ENCODE data around the gene USP47. TPM values are rescaled to one million over a fixed set of nuclear protein-coding genes. Genes with fewer than 3 reads are reported as not detected.
A peak's percentile ranks its signal among the peaks of the same experiment; 100 is the strongest.

Gene USP47
- total RNA-seq, 1 experiment from 2014 or later = 45.9 TPM

DNA sequence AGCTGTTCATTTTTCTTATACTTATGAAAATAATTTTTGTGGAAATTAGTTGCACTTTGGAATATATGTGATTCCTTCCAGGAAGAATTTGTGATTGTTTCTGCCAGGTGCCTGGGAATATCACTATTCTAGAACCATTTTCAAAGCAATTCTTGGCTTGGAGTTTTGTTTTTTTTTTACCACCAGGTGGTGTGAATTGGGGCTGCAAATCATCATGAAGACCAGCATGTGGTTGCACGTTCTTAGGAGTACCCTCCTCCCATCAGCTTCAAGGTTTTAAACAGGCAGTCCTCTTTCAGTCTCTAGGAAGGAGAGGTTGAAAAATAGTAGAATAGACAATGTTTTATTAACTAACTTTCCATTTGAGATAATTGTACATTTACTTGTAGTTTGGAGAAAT is 25.9 kb downstream of the USP47 start:
- intact Hi-C loops (cut with micrococcal nuclease; ENCODE audit: unreplicated experiment) = no loop called here
- ChIA-PET POLR2A (ENCODE audit: low non-redundant PET) (no interaction called here), CTCF (no interaction called here)
- H3K27ac ChIP-seq (ENCODE audit: low read depth, low read length, poor library complexity, severe bottlenecking) = no peak overlapping the region
- H3K27me3 ChIP-seq (replicated peaks; ENCODE audit: insufficient read depth, low read depth, low read length, poor library complexity) = no peaks in the 10 kb centered on the region
- no peak for DNase-seq (ENCODE audit: low spot score)
- peaks cover 8% of the 10 kb centered on the region for H3K36me3 ChIP-seq (ENCODE audit: insufficient read depth, low read length, poor library complexity, severe bottlenecking)
- BruUV-seq (replicated peaks) = no TSS peak
- TF ChIP-seq EZH2 (IDR thresholded peaks at IDR 0.05; ENCODE audit: borderline replicate concordance, low read depth, low read length, poor library complexity, severe bottlenecking) (no peak), CTCF (conservative IDR thresholded peaks at IDR 0.05; ENCODE audit: low read depth, low read length) (no peak)
- H3K9me3 ChIP-seq (ENCODE audit: low read depth, low read length, poor library complexity, severe bottlenecking) = peaks cover 15% of the 10 kb centered on the region
- H3K4me1 ChIP-seq (ENCODE audit: insufficient read depth, low read length, poor library complexity, severe bottlenecking) = peaks cover 9% of the 10 kb centered on the region
- no peak overlapping the region for H3K4me3 ChIP-seq (ENCODE audit: low read depth, low read length, poor library complexity, severe bottlenecking)

DNA sequence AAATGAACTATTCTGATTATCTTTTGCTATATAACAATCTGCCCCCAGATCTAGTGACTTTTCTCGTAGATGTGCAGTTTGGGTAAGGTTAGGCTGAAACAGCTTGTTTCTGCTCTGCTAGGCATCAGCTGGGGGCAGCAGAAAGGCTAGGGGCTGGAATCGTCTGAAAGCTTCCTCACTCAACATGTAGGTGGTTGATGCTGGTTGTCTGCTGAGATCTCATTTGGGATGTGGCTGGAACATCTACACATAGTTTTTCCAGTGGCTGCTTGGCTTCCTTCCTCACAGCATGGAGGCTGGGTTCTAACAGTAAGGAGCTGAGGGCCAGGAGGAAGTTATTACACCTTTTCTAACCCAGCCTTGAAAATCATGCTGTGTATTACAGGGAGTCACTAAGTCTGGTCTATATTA is 30.2 kb downstream of the USP47 start:
- intact Hi-C loops (cut with micrococcal nuclease; ENCODE audit: unreplicated experiment) = no loop called here
- peak; percentile 39 for DNase-seq (ENCODE audit: low spot score)
- Histone ChIP-seq H3K27me3 (replicated peaks; ENCODE audit: insufficient read depth, low read depth, low read length, poor library complexity) (no peaks in the 10 kb centered on the region), H3K4me1 (ENCODE audit: insufficient read depth, low read length, poor library complexity, severe bottlenecking) (peaks cover 9% of the 10 kb centered on the region), H3K36me3 (ENCODE audit: insufficient read depth, low read length, poor library complexity, severe bottlenecking) (peaks cover 8% of the 10 kb centered on the region), H3K4me3 (ENCODE audit: low read depth, low read length, poor library complexity, severe bottlenecking) (no peak overlapping the region), H3K27ac (ENCODE audit: low read depth, low read length, poor library complexity, severe bottlenecking) (no peak overlapping the region), H3K9me3 (ENCODE audit: low read depth, low read length, poor library complexity, severe bottlenecking) (peaks cover 14% of the 10 kb centered on the region)
- no peak for TF ChIP-seq EZH2 (IDR thresholded peaks at IDR 0.05; ENCODE audit: borderline replicate concordance, low read depth, low read length, poor library complexity, severe bottlenecking)
- no peak for TF ChIP-seq CTCF (conservative IDR thresholded peaks at IDR 0.05; ENCODE audit: low read depth, low read length)
- no TSS peak for BruUV-seq (replicated peaks)
- ChIA-PET CTCF (no interaction called here), POLR2A (ENCODE audit: low non-redundant PET) (no interaction called here)

GRCh38 chr11:11876458-11876857 is 34.7 kb downstream of the USP47 start:
- peak; percentile 45 for DNase-seq (ENCODE audit: low spot score)
- no peaks in the 10 kb centered on the region for H3K27me3 ChIP-seq (replicated peaks; ENCODE audit: insufficient read depth, low read depth, low read length, poor library complexity)
- no peak overlapping the region for H3K27ac ChIP-seq (ENCODE audit: low read depth, low read length, poor library complexity, severe bottlenecking)
- H3K4me1 ChIP-seq (ENCODE audit: insufficient read depth, low read length, poor library complexity, severe bottlenecking) = peaks cover 9% of the 10 kb centered on the region
- BruUV-seq (replicated peaks) = no TSS peak
- ChIA-PET POLR2A (ENCODE audit: low non-redundant PET) (no interaction called here), CTCF (interaction anchor here (0.5 kb wide), 1 partner anchor 14 kb away, joined by 3 read pairs; no protein-coding TSS in a partner anchor)
- H3K9me3 ChIP-seq (ENCODE audit: low read depth, low read length, poor library complexity, severe bottlenecking) = no peaks in the 10 kb centered on the region
- intact Hi-C loops (cut with micrococcal nuclease; ENCODE audit: unreplicated experiment) = no loop called here
- TF ChIP-seq EZH2 (IDR thresholded peaks at IDR 0.05; ENCODE audit: borderline replicate concordance, low read depth, low read length, poor library complexity, severe bottlenecking) (no peak), CTCF (conservative IDR thresholded peaks at IDR 0.05; ENCODE audit: low read depth, low read length) (peak; percentile 43)
- H3K36me3 ChIP-seq (ENCODE audit: insufficient read depth, low read length, poor library complexity, severe bottlenecking) = no peaks in the 10 kb centered on the region
- H3K4me3 ChIP-seq (ENCODE audit: low read depth, low read length, poor library complexity, severe bottlenecking) = no peak overlapping the region
